DMS114 treated with DMSO at 0.1 percent for 48 hours (cell line): ENCODE results near the gene KRT36.

Experiments
- DNase-seq: peaks from one replicate; lab custom pipeline; 2025; ENCODE audit not compliant: unreplicated experiment; lab: John Stamatoyannopoulos, UW

Gene KRT36

GRCh38 chr17:41522301-41523224 lies 32.9 kb upstream of the KRT36 start:
- DNase-seq = no peak

GRCh38 chr17:41521574-41522261 lies 32.0 kb upstream of the KRT36 start:
- no peak for DNase-seq

- no peak for DNase-seq
These were observed 31.3 kb upstream of the KRT36 start for GRCh38 chr17:41520821-41521521.

GRCh38 chr17:41519501-41520224 lies 30.0 kb upstream of the KRT36 start:
- DNase-seq = no peak

- no peak for DNase-seq
These were observed 29.2 kb upstream of the KRT36 start, which contains the start of gene KRT15 for GRCh38 chr17:41518789-41519449. KRT15 (minus strand) TSS chr17:41518890; CDS start chr17:41518827, 63 bp downstream.

- DNase-seq = no peak
These were observed 28.3 kb upstream of the KRT36 start for GRCh38 chr17:41518031-41518430.

GRCh38 chr17:41516830-41517283 lies 27.1 kb upstream of the KRT36 start:
- no peak for DNase-seq

GRCh38 chr17:41516147-41516829 lies 26.6 kb upstream of the KRT36 start:
- DNase-seq = no peak

- no peak for DNase-seq
These were observed 23.4 kb upstream of the KRT36 start for GRCh38 chr17:41513168-41513547.

GRCh38 chr17:41512546-41513167 lies 22.9 kb upstream of the KRT36 start:
- no peak for DNase-seq

- no peak for DNase-seq
These were observed 22.0 kb upstream of the KRT36 start for GRCh38 chr17:41511716-41512115.

GRCh38 chr17:41511116-41511515 lies 21.4 kb upstream of the KRT36 start:
- no peak for DNase-seq

- DNase-seq = no peak
These were observed 20.7 kb upstream of the KRT36 start for GRCh38 chr17:41510251-41511065.

- no peak for DNase-seq
These were observed 17.7 kb upstream of the KRT36 start for GRCh38 chr17:41507315-41507880.

- DNase-seq = no peak
These were observed 16.4 kb upstream of the KRT36 start for GRCh38 chr17:41505809-41506767.

- no peak for DNase-seq
These were observed 15.5 kb upstream of the KRT36 start, which contains the start of gene KRT13 for GRCh38 chr17:41505007-41505808. KRT13 (minus strand) TSS chr17:41505612; CDS start chr17:41505550, 62 bp downstream.
